Hematopoietic multipotent progenitor cell treated with erythropoietin and hydrocortisone succinate and interleukin-3 and kit ligand, for 4 days (in vitro differentiated cells): ENCODE measurements around the gene HGS.
A peak's percentile ranks its signal among the peaks of the same experiment; 100 is the strongest.
"Not testable (repeated sequence)": the region's sequence is repeated elsewhere in the genome, so short reads cannot be mapped to it uniquely, and the experiment has no call there.

ENCODE experiments used
- DNase-seq: peaks from one replicate; pipeline ENCODE4 v3.0.0-alpha.2; 2015

The HGS gene

GRCh38 chr17:81720267-81721071, 36.7 kb downstream of the HGS start:
- no peak for DNase-seq

DNA sequence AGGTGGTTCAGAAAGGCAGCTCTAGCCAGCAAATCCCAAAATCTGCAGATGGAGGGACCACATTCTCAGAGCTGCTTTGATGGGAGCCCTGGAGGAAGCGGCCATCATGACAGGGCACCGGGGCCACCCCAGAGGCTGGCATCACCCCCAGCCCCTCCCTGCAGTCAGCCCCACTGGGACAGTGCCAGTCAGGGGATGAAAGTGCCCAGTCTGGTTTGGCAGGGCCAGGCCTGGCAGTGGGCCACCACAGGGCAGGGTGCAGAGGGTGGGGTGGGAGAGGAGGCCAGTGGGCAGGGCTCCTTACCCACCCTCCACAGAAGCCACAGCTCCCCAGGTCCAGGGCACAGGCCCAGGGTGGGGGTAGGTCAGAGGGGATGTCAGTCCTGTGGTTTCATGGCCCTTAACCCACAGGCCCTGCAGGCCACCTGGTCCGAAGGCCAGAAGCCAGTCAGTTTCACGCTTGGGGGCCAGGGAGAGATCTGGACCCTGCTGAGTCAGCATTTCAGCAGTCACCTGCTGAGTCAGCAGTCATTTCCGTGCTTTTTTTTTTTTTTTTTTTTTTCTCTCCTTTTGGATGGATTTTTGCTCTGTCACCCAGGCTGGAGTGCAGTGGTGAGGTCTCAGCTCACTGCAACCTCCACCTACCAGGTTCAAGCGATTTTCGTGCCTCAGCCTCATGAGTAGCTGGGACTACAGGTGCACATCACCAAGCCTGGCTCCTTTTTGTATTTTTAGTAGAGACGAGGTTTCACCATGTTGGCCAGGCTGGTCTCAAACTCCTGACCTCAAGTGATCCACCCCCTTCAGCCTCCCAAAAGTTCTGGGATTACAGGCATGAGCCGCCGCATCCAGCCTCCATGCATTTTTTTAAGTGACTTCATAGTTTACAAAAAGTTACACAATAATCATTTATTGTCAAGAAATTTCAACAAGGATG, 38.6 kb downstream of the HGS start:
- DNase-seq = peak; percentile 57

DNA sequence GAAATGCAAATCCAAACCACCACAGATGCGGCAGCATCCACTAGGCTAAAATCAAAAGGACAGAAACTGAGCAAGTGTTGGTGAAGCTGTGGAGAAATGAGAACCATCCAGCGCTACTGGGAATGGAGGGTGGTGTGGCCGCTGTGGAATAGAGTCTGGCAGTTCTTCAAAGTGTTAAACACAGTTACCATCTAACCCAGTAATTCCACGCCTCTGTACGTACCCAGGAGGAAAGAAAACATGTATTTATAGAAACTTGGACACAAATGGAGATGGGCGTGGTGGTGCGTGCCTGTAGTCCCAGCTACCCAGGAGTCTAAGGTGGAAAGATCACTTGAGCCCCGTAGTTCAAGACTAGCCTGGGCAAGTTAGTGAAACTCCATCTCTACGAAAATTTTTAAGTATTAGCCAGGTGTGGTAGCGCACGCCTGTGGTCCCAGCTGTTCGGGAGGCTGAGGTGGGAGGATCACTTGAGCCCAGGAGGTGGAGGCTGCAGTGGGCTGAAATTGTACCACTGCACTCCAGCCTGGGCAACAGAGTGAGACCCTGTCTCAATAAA, 39.9 kb downstream of the HGS start:
- DNase-seq = peak; percentile 18

DNA sequence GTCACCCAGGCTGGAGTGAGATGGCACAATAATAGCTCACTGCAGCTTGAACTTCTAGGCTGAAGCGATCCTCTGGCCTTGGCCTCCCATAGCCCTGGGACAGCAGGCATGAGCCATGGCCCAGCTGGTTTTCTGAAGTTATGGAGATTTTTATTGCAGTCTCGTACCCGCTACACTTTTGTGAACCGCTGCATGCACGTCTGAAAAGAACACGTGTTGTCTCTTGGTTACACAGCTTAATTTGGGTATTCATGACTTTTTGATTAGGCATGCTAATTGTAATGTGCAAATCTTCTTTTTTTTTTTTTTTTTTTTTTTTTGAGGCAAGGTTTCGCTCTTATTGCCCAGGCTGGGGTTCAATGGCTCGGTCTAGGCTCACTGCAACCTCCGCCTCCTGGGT, 41.6 kb downstream of the HGS start:
- DNase-seq = no peak

- DNase-seq = no peak
Measured at GRCh38 chr17:81726004-81726403, 42.2 kb downstream of the HGS start.

GRCh38 chr17:81727324-81728031, 43.7 kb downstream of the HGS start:
- no peak for DNase-seq

DNA sequence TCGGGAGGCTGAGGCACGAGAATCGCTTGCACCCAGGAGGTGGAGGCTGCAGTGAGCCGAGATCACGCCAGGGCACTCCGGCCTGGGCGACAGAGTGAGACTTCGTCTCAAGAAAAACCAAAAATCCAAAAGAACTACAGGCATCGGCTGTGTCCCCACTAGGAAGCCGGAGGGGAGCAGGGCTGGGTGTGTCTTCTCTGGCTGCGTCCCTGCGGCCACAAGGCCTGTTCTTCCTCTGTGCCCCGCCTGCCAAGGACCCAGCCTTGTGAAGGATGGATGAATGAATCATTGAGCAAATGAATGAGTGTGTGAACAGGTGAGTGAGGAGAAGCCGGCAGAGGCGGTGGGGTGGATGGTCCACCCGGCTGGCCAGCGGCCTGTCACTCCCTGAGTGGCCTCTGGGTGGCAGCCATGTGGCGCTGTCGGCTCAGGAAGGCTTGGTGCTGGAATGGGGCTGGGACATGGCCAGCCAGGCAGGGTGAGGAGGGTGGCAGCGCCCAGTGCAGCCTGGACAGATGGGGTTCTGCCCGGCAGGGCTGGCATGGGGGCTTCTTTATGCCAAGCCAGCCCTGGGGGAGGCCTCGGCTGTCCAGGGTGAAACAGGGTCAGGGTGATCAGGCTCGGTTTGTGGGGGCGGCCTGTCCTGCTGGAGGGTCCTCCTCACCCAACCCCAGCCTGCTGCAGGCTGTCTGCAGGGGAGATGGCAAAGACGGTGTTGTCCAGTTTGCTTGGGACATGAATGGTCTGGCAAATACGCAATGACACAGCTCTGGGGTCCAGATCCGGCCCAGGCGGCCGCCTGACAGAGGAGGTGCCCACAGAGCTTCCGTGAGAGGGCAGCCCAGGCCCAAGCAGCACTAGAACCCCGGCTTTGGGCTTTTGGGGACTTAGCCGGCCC, 49.9 kb downstream of the HGS start:
- DNase-seq = peak; percentile 89

DNA sequence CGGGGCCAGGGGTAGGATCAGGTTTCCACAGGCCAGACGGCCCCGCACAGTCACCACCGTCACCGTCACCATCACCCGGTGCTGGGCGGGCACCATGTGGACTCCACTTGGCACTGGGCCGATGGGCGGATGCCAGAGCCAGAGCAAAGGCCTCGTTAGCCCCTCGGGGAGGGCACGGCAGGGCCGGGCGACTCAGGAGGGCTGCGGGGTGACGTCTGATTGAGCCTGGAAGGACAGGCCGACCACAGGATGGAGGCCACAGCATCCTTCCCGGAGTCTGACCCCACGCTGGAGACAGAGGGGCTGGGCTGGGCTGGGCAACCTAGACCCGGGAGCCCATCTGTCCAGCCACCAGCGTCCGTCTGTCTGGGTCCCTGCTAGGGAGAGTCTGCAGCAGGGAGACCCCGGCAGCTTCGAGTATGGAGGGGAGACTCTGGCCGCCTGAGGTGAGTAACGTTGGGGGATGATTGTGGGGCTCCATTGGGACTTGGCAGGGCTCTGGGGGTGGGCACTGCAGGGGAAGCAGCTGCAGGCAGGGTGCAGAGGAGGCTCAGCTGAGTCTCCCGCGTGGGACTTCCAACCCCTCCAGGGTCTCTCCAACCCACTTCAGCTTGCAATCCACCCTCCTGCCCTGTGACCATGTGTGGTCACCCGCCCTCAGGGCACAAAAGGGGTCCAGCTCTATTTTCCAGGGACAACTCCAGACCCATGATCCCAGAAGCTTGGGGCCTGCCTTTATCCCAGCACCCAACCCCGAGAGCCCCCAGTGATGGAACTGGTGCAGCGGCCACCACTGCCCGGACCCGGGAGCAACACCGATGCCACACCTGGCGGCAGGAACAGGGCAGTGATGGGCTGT, 50.8 kb downstream of the HGS start:
- no peak for DNase-seq

DNA sequence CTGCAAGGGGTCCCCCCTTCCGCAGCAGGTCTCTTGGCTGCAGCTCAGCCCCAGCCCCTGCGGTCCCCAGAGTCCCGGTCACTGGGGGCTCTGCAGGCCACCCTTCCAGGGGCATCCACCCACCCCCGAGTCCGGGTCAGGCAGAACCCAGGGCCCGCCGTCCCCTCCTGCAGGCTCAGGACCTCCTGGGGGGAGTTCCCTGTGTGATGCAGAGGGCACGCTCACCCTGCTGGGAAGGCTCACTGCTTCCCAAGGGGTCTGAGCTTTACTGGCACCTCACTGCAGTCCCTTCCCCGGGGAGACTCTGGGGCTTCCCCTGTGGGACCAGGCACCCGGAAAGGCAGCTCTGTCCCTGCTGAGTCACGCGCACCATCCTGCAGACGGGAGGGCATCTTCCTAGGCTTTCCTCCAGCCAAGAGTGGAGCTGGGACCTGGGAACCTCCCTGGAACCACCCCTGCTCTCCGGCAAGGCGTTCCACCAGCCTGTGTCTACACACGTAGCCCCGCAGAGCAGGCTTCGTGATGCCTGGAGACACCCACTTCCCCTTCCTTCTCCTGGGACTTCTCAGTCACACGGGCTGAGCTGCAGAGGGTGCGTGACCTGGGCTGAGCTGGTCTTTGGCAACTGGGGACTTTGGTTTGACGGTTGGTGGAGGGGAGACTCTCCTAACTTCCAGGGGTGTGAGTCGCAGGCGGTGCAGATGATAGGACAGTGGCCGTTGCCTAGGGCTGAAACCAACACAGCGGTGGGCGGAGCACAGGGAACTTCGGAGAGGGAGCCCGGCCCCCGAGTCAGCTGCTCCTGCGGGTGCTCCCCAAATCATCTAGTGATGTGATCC, 51.7 kb downstream of the HGS start:
- peak; percentile 97 for DNase-seq

DNA sequence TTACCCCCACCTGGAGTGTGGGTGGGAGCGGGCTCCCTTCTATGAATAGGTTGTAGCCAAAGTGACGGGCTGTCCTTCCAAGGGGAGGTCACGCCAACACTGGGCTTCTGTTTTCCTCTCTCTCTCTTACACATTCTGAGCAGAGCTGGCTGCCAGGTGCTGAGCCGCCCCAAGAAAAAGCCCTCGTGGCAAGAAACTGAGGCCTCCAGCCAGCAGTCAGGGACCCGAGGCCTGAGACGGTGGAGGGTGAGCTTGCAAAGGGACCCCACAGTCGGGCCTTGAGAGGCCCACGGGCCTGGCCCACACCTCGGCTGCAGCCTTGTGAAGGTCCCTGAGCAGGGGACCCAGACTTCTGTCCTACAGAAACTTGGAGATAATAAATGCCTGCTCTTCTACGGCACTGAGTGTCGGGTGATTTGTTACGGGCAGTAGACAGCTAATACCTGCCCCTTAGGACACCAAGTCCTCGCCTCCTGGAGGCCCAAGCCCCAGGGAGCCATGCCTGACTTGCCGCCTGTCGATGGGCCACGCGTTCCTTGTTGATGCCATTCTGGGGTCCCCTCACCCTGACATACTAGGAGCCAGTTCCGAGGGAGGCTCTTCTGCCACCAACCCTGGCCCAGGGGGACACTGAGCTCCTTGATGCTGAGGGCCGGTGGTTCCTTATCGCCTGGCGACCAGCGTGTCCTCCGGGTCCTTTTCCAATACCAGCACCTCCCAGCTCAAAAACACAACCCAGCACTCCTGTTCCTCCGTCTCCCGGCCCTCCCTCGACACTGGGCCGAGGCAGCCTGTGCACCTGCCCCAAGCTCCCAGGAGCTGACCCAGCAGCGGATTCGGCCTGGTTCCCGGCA, 54.4 kb downstream of the HGS start:
- DNase-seq = no peak

DNA sequence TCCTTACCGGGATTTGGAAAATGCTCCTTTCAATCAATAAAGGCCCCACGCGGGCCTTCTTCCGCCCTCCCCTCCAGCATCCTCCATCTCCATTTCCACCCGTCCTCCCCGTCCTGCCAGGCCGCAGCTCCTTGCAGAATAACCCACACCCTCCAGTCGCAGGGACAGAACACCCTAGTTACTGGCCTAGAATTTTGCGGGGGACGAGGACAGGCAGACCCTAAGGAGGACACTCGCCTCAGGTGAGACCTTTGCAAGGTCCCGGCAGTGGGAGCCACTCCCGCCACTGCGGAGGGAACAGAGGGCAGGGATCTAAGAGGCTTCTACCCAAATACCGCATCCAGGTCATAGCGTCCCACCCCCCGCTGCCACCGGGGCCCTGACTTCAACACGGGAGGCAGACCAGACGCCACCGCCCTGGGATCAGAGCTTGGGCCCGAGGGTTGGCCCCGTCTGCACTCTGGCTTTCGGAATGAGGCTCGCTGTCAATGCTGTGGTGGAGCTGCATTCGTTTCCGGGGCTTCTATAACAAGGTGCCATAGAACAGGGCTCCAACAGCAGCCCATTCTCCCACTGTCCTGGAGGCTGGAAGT, 55.1 kb downstream of the HGS start:
- no peak for DNase-seq

DNA sequence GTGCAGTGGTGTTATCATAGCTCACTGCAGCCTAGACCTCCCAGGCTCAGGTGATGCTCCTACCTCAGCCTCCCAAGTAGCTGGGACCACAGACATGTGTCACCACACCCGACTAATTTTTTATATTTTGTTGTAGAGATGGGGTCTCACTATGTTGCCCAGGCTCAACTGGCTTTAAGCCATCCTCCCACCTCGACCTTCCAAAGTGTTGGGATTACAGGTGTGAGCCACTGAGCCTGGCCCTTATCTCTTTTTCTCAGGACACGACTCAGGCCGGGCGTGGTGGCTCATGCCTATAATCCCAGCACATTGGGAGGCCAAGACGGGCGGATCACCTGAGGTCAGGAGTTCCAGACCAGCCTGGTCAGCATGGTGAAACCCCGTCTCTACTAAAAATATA, 55.8 kb downstream of the HGS start:
- DNase-seq = not testable (repeated sequence)

- peak; percentile 64 for DNase-seq
Measured at GRCh38 chr17:81740395-81740961, 56.7 kb downstream of the HGS start.

DNA sequence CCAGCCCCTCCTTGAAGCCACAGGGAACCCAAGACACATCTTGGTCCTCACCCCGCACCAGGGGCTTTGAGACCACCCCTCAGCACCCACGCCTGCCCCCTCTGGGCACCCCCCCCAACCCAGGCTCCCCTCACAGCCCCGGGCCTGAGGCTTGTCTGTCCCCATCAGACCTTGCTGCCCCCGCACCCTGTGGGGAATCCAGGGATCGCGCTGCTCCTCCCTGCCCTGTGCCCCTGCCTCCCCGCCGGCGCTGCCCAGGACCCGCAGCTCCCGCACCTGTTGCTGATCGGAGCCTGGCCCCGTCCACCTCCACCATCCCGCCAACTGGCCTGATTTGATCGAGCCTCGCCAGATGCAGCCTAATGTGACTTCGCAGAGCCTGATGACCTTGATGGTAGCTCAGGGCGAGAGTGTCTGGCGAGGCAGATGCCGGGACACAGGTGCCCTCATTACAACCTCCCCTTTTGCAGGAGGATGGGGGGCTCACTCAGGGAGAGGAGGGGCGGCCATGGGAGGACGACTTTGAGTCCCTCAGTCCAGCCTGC, 57.3 kb downstream of the HGS start:
- DNase-seq = no peak

GRCh38 chr17:81741594-81742452, 58.0 kb downstream of the HGS start:
- DNase-seq = peak; percentile 48
